Measurements from ENCODE around the gene JPH3. TPM values are rescaled to one million over a fixed set of nuclear protein-coding genes. Genes with fewer than 3 reads are reported as not detected.

JPH3 gene
- polyA plus RNA-seq, 1 donor (not counting 4 experiments of a cell fraction or from before 2014, with no cell fraction given), result not detected

GRCh38 chr16:87694441-87695125 is 92.3 kb downstream of the JPH3 start:
- dilution Hi-C loops (cut with MboI; ENCODE audit: extremely low pct_ligation_motif_present, low sequenced_read_pairs), result no loop called here
- FAIRE-seq, result no peak
- TF ChIP-seq CTCF (optimal IDR thresholded peaks at IDR 0.05 in 1 of 3, IDR thresholded peaks at IDR 0.05 in 1 of 3, conservative IDR thresholded peaks at IDR 0.05 in 1 of 3; ENCODE audit: extremely low read depth in 1 of 3, insufficient read depth in 2 of 3, low read length in 3 of 3) (no peak), EZH2 (IDR thresholded peaks at IDR 0.05; ENCODE audit: low read length) (no peak)

GRCh38 chr16:87695534-87695933 is 93.2 kb downstream of the JPH3 start:
- no peak for FAIRE-seq
- H3K27me3 ChIP-seq (ENCODE audit: control insufficient read depth, extremely low read depth, insufficient read depth, low read length), result peaks cover 8% of the 10 kb centered on the region
- TF ChIP-seq EZH2 (IDR thresholded peaks at IDR 0.05; ENCODE audit: low read length) (no peak), CTCF (optimal IDR thresholded peaks at IDR 0.05 in 1 of 3, IDR thresholded peaks at IDR 0.05 in 1 of 3, conservative IDR thresholded peaks at IDR 0.05 in 1 of 3; ENCODE audit: extremely low read depth in 1 of 3, insufficient read depth in 2 of 3, low read length in 3 of 3) (no peak)

More at GRCh38 chr16:87694441-87695125, 92.3 kb downstream of the JPH3 start:
- no peak overlapping the region for H3K27ac ChIP-seq (ENCODE audit: control insufficient read depth, insufficient read depth, low read length)
- no peak overlapping the region for H3K4me3 ChIP-seq (ENCODE audit: control insufficient read depth in 2 of 3, extremely low read depth in 1 of 3, insufficient read depth in 2 of 3, low read depth in 1 of 3, low read length in 3 of 3)
- no peak for DNase-seq (ENCODE audit: low read depth, low spot score)
- no peaks in the 10 kb centered on the region for H3K9me3 ChIP-seq (ENCODE audit: control insufficient read depth, low read depth, low read length)
- peaks cover 8% of the 10 kb centered on the region for H3K27me3 ChIP-seq (ENCODE audit: control insufficient read depth, extremely low read depth, insufficient read depth, low read length)
- no peaks in the 10 kb centered on the region for H3K4me1 ChIP-seq (ENCODE audit: control insufficient read depth, extremely low read depth, insufficient read depth, low read length)
- no peaks in the 10 kb centered on the region for H3K79me2 ChIP-seq (ENCODE audit: control insufficient read depth, insufficient read depth, low read length)
- H2AFZ ChIP-seq (ENCODE audit: control insufficient read depth, low read length), result no peak overlapping the region
- H4K20me1 ChIP-seq (ENCODE audit: control insufficient read depth, extremely low read depth, insufficient read depth, low read length), result no peaks in the 10 kb centered on the region
- no peaks in the 10 kb centered on the region for H3K9me1 ChIP-seq (ENCODE audit: control insufficient read depth, extremely low read depth, insufficient read depth, low read length)
- no peak overlapping the region for H3K4me2 ChIP-seq (ENCODE audit: control insufficient read depth, extremely low read depth, insufficient read depth, low read depth, low read length)
- peaks cover under 1 to 5% of the 10 kb centered on the region in 2 experiments for H3K36me3 ChIP-seq (ENCODE audit: control insufficient read depth in 2 of 2, extremely low read depth in 1 of 2, insufficient read depth in 2 of 2, low read length in 2 of 2)
- H3K9ac ChIP-seq (ENCODE audit: control insufficient read depth, extremely low read depth, insufficient read depth, low read length), result no peak overlapping the region

More at GRCh38 chr16:87695534-87695933, 93.2 kb downstream of the JPH3 start:
- Histone ChIP-seq H3K36me3 (ENCODE audit: control insufficient read depth in 2 of 2, extremely low read depth in 1 of 2, insufficient read depth in 2 of 2, low read length in 2 of 2) (peaks cover 4 to 5% of the 10 kb centered on the region in 2 experiments), H3K9me1 (ENCODE audit: control insufficient read depth, extremely low read depth, insufficient read depth, low read length) (no peaks in the 10 kb centered on the region), H3K9me3 (ENCODE audit: control insufficient read depth, low read depth, low read length) (no peaks in the 10 kb centered on the region), H3K27ac (ENCODE audit: control insufficient read depth, insufficient read depth, low read length) (no peak overlapping the region), H2AFZ (ENCODE audit: control insufficient read depth, low read length) (no peak overlapping the region), H3K9ac (ENCODE audit: control insufficient read depth, extremely low read depth, insufficient read depth, low read length) (no peak overlapping the region), H4K20me1 (ENCODE audit: control insufficient read depth, extremely low read depth, insufficient read depth, low read length) (no peaks in the 10 kb centered on the region), H3K4me1 (ENCODE audit: control insufficient read depth, extremely low read depth, insufficient read depth, low read length) (no peaks in the 10 kb centered on the region), H3K4me3 (ENCODE audit: control insufficient read depth in 2 of 3, extremely low read depth in 1 of 3, insufficient read depth in 2 of 3, low read depth in 1 of 3, low read length in 3 of 3) (no peak overlapping the region), H3K79me2 (ENCODE audit: control insufficient read depth, insufficient read depth, low read length) (no peaks in the 10 kb centered on the region), H3K4me2 (ENCODE audit: control insufficient read depth, extremely low read depth, insufficient read depth, low read depth, low read length) (no peak overlapping the region)
- dilution Hi-C loops (cut with MboI; ENCODE audit: extremely low pct_ligation_motif_present, low sequenced_read_pairs), result no loop called here
- DNase-seq (ENCODE audit: low read depth, low spot score), result no peak
